Activated CD8-positive, alpha-beta T cell treated with anti-CD3 and anti-CD28 coated beads for 36 hours (primary cell): ENCODE results near the gene DUS1L. TPM values are rescaled to one million over a fixed set of nuclear protein-coding genes. Genes with fewer than 3 reads are reported as not detected.

Source experiments
- ATAC-seq: fragments of 200-7000 bp; cut with Tn5 transposase; one replicate; pipeline ENCODE4 v1.10.0; 2021; ENCODE audit warnings: mild to moderate bottlenecking, moderate library complexity
- CTCF ChIA-PET: fragments of 350-600 bp; sonication (Branson Sonifier 250); formaldehyde crosslinking; loops from one replicate; lab custom pipeline; 2021; ENCODE audit warnings: antibody characterized with exemption; lab: Charles Lee
- POLR2A ChIA-PET: fragments of 350-600 bp; sonication (Branson Sonifier 250); formaldehyde crosslinking; loops from one replicate; lab custom pipeline; 2021; ENCODE audit warnings: antibody characterized with exemption; lab: Charles Lee
- DNase-seq: peaks from one replicate; pipeline ENCODE4 v3.0.0-alpha.2; 2020
- H3K27ac Mint-ChIP-seq: one replicate; pipeline ENCODE4 v1.8.0; 2021; ENCODE audit warnings: mild to moderate bottlenecking, mixed read lengths
- H3K27me3 Mint-ChIP-seq: one replicate; pipeline ENCODE4 v1.8.0; 2021; ENCODE audit warnings: mixed read lengths
- H3K36me3 Mint-ChIP-seq: one replicate; pipeline ENCODE4 v1.8.0; 2021; ENCODE audit warnings: low read depth, mixed read lengths
- H3K4me1 Mint-ChIP-seq: one replicate; pipeline ENCODE4 v1.8.0; 2021; ENCODE audit warnings: low read depth, mixed read lengths
- H3K4me3 Mint-ChIP-seq: one replicate; pipeline ENCODE4 v1.8.0; 2021; ENCODE audit warnings: mild to moderate bottlenecking, moderate library complexity, mixed read lengths
- H3K9me3 Mint-ChIP-seq: one replicate; pipeline ENCODE4 v1.8.0; 2021; ENCODE audit warnings: mixed read lengths
- CTCF ChIP-seq: fragments of 200-600 bp; IDR thresholded peaks from one replicate; pipeline ENCODE4 v1.8.0; 2022; ENCODE audit warnings: antibody characterized with exemption, mild to moderate bottlenecking
- intact Hi-C: fragments of 100-400 bp; cut with micrococcal nuclease; formaldehyde crosslinking; loops from one replicate; pipeline ENCODE4 v1.10.0; 2022
- total RNA-seq, 2 experiments: library from RNA; stranded (reverse); gene quantifications; one replicate each; pipeline ENCODE4 v1.2.3, GENCODE V29; 2021

DUS1L gene
- total RNA-seq, 2 experiments from 2014 or later: 139 to 140 TPM

GRCh38 chr17:82056729-82057621, 8.6 kb downstream of the DUS1L start:
- H3K4me1 Mint-ChIP-seq: peaks cover 10% of the 10 kb centered on the region
- no peaks in the 10 kb centered on the region for H3K9me3 Mint-ChIP-seq
- CTCF ChIA-PET: interaction anchor here (1.3 kb wide), 1 partner anchor 27 kb away, joined by 4 read pairs; no protein-coding TSS in a partner anchor
- POLR2A ChIA-PET: interaction anchor here (0.6 to 9.3 kb wide), 5 partner anchors 7 to 39 kb away, joined by 3 to 98 read pairs (median 4); partner anchors contain the start of gene DUS1L
- intact Hi-C loops: no loop called here
- no peak for TF ChIP-seq CTCF
- H3K27ac Mint-ChIP-seq: no peak overlapping the region
- peaks cover 3% of the 10 kb centered on the region for H3K36me3 Mint-ChIP-seq
- DNase-seq: no peak
- H3K4me3 Mint-ChIP-seq: no peak overlapping the region
- no peak for ATAC-seq
- no peaks in the 10 kb centered on the region for H3K27me3 Mint-ChIP-seq

- H3K27ac Mint-ChIP-seq: no peak overlapping the region
- CTCF ChIA-PET: interaction anchor here (1.3 kb wide), 1 partner anchor 26 kb away, joined by 4 read pairs; no protein-coding TSS in a partner anchor
- peaks cover 10% of the 10 kb centered on the region for H3K4me1 Mint-ChIP-seq
- no peak for TF ChIP-seq CTCF
- H3K27me3 Mint-ChIP-seq: no peaks in the 10 kb centered on the region
- H3K9me3 Mint-ChIP-seq: no peaks in the 10 kb centered on the region
- peaks cover 3% of the 10 kb centered on the region for H3K36me3 Mint-ChIP-seq
- H3K4me3 Mint-ChIP-seq: no peak overlapping the region
- intact Hi-C loops: no loop called here
- POLR2A ChIA-PET: interaction anchor here (0.6 to 9.3 kb wide), 7 partner anchors 8 to 42 kb away, joined by 3 to 98 read pairs (median 4); partner anchors contain the start of gene DUS1L
- ATAC-seq (no peak), DNase-seq (no peak)
These were observed 9.5 kb downstream of the DUS1L start for GRCh38 chr17:82055965-82056728.

- ChIA-PET POLR2A (interaction anchor here (0.9 to 9.3 kb wide), 5 partner anchors 9 to 72 kb away, joined by 3 to 98 read pairs (median 4); partner anchors contain the start of gene DUS1L), CTCF (interaction anchor here (1.3 kb wide), 1 partner anchor 26 kb away, joined by 4 read pairs; no protein-coding TSS in a partner anchor)
- Mint-ChIP-seq H3K9me3 (no peaks in the 10 kb centered on the region), H3K27ac (peak overlapping the region; percentile 16), H3K36me3 (peaks cover 3% of the 10 kb centered on the region), H3K27me3 (no peaks in the 10 kb centered on the region), H3K4me3 (no peak overlapping the region), H3K4me1 (peaks cover 16% of the 10 kb centered on the region)
- no peak for ATAC-seq
- TF ChIP-seq CTCF: no peak
- intact Hi-C loops: no loop called here
- no peak for DNase-seq
These were observed 10.3 kb downstream of the DUS1L start for GRCh38 chr17:82055023-82055964.

GRCh38 chr17:82054351-82055022, 11.1 kb downstream of the DUS1L start:
- H3K4me3 Mint-ChIP-seq: no peak overlapping the region
- CTCF ChIA-PET: no interaction called here
- no peaks in the 10 kb centered on the region for H3K27me3 Mint-ChIP-seq
- no peak for DNase-seq
- H3K9me3 Mint-ChIP-seq: no peaks in the 10 kb centered on the region
- no peak for TF ChIP-seq CTCF
- POLR2A ChIA-PET: interaction anchor here (1.1 to 9.3 kb wide), 4 partner anchors 9 to 73 kb away, joined by 3 to 98 read pairs (median 4); partner anchors contain the start of gene DUS1L
- no peak for ATAC-seq
- H3K4me1 Mint-ChIP-seq: peaks cover 19% of the 10 kb centered on the region
- H3K27ac Mint-ChIP-seq: peak overlapping the region; percentile 16
- H3K36me3 Mint-ChIP-seq: peaks cover 2% of the 10 kb centered on the region
- intact Hi-C loops: no loop called here
